ENCODE data around the gene DMAC2.
"Not testable (repeated sequence)": the region's sequence is repeated elsewhere in the genome, so short reads cannot be mapped to it uniquely, and the experiment has no call there.

DMAC2 gene

DNA sequence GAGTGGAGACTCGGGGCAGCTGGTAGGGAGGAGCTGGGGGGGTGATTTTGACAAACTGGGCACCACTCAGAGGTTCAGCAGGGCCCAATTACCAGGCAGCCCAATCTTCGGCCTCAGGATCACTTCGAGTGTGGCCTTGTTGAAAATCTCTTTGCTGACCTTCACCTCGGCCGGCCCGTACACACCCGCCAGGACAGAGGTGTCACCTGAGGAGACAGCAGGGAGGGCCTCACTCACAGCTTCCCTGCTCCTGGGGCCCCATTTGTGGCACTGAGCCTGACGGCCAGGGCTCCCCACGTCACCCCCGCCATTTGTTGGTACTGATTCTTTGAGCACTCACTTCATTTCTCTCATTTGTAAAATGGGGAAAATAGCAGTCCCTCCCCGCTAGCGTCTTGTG lies 46.9 kb downstream of the DMAC2 start:
- Histone ChIP-seq H3K9ac (ENCODE audit: low read length in 5 of 5) (no peak overlapping the region), H3K27me3 (ENCODE audit: control insufficient read depth in 5 of 5, insufficient read depth in 4 of 5, low read length in 5 of 5) (no peaks in the 10 kb centered on the region)

DNA sequence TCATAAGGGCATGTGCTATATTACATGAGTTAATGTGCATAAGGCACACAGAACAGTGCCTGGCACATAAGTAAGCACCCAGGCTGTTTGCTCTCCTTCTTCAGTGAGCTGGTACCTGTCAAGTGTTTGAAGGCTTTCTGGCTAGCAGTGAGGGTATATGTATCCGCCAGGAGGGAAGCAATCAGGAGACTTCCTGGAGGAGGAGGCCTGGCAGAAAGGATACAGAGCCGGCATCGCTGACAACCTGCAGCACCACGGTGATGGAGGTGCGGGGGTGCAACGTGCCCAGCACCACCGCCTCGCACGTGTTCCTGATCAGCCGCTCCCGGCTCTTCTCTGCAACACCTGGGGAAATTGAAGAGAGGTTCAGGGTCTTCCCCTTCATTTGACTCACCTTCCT lies 48.1 kb downstream of the DMAC2 start:
- peaks cover 0 to 8% (median 5%) of the 10 kb centered on the region in 5 donors for H3K4me1 ChIP-seq (ENCODE audit: control insufficient read depth in 5 of 5, insufficient read depth in 5 of 5, low read length in 5 of 5)
- H3K4me3 ChIP-seq (ENCODE audit: low read depth in 1 of 5, low read length in 5 of 5) = no peak overlapping the region
- H3K9me3 ChIP-seq (ENCODE audit: control insufficient read depth in 5 of 5, low read length in 5 of 5) = no peaks in the 10 kb centered on the region
- no peak overlapping the region for H3K27ac ChIP-seq (ENCODE audit: low read depth, low read length)
- H3K9ac ChIP-seq (ENCODE audit: low read length in 5 of 5) = no peak overlapping the region
- no peaks in the 10 kb centered on the region for H3K27me3 ChIP-seq (ENCODE audit: control insufficient read depth in 5 of 5, insufficient read depth in 4 of 5, low read length in 5 of 5)
- peaks cover 0 to 46% (median 38%) of the 10 kb centered on the region in 5 donors for H3K36me3 ChIP-seq (ENCODE audit: control insufficient read depth in 5 of 5, insufficient read depth in 5 of 5, low read length in 5 of 5)

More for the DNA sequence above, 46.9 kb downstream of the DMAC2 start:
- Histone ChIP-seq H3K36me3 (ENCODE audit: control insufficient read depth in 5 of 5, insufficient read depth in 5 of 5, low read length in 5 of 5) (peaks cover 0 to 36% (median 29%) of the 10 kb centered on the region in 5 donors), H3K4me3 (ENCODE audit: low read depth in 1 of 5, low read length in 5 of 5) (no peak overlapping the region), H3K4me1 (ENCODE audit: control insufficient read depth in 5 of 5, insufficient read depth in 5 of 5, low read length in 5 of 5) (peaks cover 3 to 13% (median 9%) of the 10 kb centered on the region in 5 donors), H3K9me3 (ENCODE audit: control insufficient read depth in 5 of 5, low read length in 5 of 5) (no peaks in the 10 kb centered on the region), H3K27ac (ENCODE audit: low read depth, low read length) (no peak overlapping the region)

GRCh38 chr19:41386442-41386841 lies 53.3 kb downstream of the DMAC2 start:
- Histone ChIP-seq H3K36me3 (ENCODE audit: control insufficient read depth in 5 of 5, insufficient read depth in 5 of 5, low read length in 5 of 5) (peaks cover 0 to 57% (median 45%) of the 10 kb centered on the region in 5 donors), H3K27me3 (ENCODE audit: control insufficient read depth in 5 of 5, insufficient read depth in 4 of 5, low read length in 5 of 5) (no peaks in the 10 kb centered on the region), H3K4me3 (ENCODE audit: low read depth in 1 of 5, low read length in 5 of 5) (no peak overlapping the region), H3K4me1 (ENCODE audit: control insufficient read depth in 5 of 5, insufficient read depth in 5 of 5, low read length in 5 of 5) (no peaks in the 10 kb centered on the region), H3K9me3 (ENCODE audit: control insufficient read depth in 5 of 5, low read length in 5 of 5) (no peaks in the 10 kb centered on the region), H3K27ac (ENCODE audit: low read depth, low read length) (no peak overlapping the region), H3K9ac (ENCODE audit: low read length in 5 of 5) (no peak overlapping the region)

GRCh38 chr19:41384351-41384750 lies 55.4 kb downstream of the DMAC2 start:
- no peak overlapping the region for H3K4me3 ChIP-seq (ENCODE audit: low read depth in 1 of 5, low read length in 5 of 5)
- no peak overlapping the region for H3K9ac ChIP-seq (ENCODE audit: low read length in 5 of 5)
- H3K27ac ChIP-seq (ENCODE audit: low read depth, low read length) = no peak overlapping the region
- peaks cover 0 to 9% (median 0%) of the 10 kb centered on the region in 5 donors for H3K4me1 ChIP-seq (ENCODE audit: control insufficient read depth in 5 of 5, insufficient read depth in 5 of 5, low read length in 5 of 5)
- H3K36me3 ChIP-seq (ENCODE audit: control insufficient read depth in 5 of 5, insufficient read depth in 5 of 5, low read length in 5 of 5) = peaks cover 0 to 41% (median 28%) of the 10 kb centered on the region in 5 donors
- no peaks in the 10 kb centered on the region for H3K27me3 ChIP-seq (ENCODE audit: control insufficient read depth in 5 of 5, insufficient read depth in 4 of 5, low read length in 5 of 5)
- H3K9me3 ChIP-seq (ENCODE audit: control insufficient read depth in 5 of 5, low read length in 5 of 5) = no peaks in the 10 kb centered on the region

GRCh38 chr19:41381536-41381935 lies 58.2 kb downstream of the DMAC2 start:
- not testable (repeated sequence) for H3K27me3 ChIP-seq (ENCODE audit: control insufficient read depth in 5 of 5, insufficient read depth in 4 of 5, low read length in 5 of 5); H3K9me3 ChIP-seq (ENCODE audit: control insufficient read depth in 5 of 5, low read length in 5 of 5); H3K4me3 ChIP-seq (ENCODE audit: low read depth in 1 of 5, low read length in 5 of 5); H3K9ac ChIP-seq (ENCODE audit: low read length in 5 of 5); H3K27ac ChIP-seq (ENCODE audit: low read depth, low read length)
- peaks cover 0 to 20% (median 14%) of the 10 kb centered on the region in 5 donors for H3K36me3 ChIP-seq (ENCODE audit: control insufficient read depth in 5 of 5, insufficient read depth in 5 of 5, low read length in 5 of 5)
- peaks cover 0 to 24% (median 7%) of the 10 kb centered on the region in 5 donors for H3K4me1 ChIP-seq (ENCODE audit: control insufficient read depth in 5 of 5, insufficient read depth in 5 of 5, low read length in 5 of 5)
